ENCODE data around the gene RFWD3.

RFWD3 gene

DNA sequence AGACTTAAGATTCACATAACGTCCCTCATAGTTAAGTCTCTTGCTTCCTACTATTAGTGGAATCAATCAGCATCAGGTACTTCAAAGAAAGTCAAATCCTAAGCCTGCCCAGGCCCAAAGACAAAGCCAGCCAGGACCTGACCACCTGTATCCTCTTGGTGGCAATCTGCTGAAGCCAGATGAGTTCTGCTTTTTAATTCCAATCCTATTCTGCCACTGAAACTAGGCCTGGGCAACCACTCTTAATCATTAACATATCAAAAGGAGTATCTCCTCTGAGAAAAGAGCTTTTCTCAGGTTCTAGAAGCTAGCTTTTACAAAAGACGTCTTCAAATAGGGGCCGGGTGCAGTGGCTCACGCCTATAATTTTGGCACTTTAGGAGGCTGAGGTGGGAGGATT is 44.7 kb downstream of the RFWD3 start:
- no peak for DNase-seq

DNA sequence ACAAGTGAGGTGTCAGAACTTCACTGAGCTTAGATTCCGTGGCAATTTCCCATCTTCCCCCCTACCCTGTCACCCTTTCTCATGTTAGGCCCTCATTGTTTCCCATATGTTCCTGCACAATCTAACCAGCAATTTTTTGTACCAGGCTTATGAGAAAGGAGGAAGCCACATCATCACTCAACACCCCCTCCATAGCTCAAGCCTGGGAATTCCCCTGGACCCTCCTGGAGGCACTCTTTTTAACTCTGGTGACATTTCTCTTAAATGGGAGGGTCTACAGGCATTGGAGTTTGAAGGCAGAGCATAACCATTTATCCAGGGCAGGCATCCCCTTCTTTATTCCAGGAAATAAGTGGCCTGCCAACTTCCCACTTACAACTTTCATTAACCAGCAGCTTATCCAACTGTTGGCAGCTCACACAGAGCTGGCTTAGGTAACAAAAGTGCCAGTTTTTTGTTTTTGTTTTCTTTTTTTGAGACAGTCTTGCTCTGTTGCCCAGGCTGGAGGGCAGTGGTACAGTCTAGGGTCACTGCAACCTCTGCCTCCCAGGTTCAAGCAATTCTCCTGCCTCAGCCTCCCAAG is 49.4 kb downstream of the RFWD3 start:
- no peak for DNase-seq

DNA sequence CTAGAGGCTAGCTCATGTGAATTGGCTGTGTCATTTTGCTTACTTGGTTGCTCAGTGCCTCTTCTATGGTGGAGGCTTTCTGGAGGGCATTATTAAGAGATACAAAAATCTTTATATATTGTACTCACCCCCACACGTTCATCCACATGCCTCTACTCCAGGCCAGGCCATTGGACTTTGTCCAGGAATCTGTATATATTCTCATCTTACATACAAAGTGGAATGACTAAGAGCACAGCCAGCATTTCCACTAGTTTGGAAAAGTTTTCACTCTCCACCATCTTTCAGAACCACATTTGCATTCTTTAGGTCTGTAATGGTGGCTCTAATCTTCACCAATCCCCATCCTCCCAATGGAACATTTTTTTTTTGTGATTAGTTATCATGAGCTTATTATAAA is 55.0 kb downstream of the RFWD3 start:
- DNase-seq, result no peak

DNA sequence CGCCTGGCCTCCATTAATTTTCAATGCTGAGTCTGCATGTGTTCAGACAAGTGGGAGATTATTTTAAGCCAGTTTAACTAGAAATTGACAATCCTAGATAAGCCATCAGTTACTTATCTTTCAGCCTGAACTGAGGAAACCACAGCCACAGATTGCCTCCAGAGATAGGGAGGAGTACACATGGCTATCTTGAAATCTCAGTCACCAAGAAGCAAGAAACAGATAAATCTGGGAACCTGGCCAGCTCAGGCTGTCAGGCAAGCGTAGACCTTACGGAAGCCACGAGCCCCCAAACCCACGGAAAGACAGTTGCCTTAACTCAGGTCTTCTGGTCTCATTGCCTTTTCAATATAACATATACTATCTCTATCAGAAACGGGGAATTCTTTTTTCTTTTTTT is 57.7 kb downstream of the RFWD3 start:
- peak; percentile 91 for DNase-seq

DNA sequence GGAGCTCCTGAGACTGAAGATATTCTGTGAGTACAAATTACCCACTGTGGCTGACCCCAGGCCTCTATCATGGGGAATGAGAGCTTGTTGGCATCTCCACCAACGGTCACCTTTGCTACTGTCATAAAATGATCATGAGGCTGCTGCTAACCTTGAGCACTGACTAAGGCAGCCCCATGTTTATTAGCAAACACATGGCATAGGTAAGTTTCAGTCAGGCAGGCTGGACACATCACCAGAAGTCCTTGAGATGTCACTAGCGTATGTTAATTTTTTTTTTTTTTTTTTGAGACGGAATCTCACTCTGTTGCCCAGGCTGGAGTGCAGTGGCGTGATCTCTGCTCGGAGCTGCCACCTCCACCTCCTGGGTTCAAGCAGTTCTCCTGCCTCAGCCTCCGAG is 58.3 kb downstream of the RFWD3 start:
- DNase-seq, result no peak

DNA sequence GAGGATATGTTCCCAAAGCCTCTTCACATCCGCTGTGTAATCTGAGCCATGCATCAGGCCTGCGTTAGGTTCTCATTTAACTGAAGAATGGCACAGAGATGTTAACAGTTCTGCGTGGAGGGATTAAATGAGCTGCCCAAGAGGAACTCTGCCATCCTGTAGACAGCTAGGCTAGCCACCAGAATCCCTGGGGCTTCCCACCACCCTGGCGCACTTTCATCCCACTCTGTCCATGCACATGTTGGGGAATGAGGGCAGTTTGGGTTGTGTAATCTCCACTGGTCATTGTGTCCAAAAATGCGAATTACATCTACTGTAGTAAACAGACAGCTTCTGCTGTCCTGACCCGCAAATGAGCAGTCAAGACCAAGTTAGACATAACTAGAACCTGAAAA is 58.7 kb downstream of the RFWD3 start:
- DNase-seq, result no peak

DNA sequence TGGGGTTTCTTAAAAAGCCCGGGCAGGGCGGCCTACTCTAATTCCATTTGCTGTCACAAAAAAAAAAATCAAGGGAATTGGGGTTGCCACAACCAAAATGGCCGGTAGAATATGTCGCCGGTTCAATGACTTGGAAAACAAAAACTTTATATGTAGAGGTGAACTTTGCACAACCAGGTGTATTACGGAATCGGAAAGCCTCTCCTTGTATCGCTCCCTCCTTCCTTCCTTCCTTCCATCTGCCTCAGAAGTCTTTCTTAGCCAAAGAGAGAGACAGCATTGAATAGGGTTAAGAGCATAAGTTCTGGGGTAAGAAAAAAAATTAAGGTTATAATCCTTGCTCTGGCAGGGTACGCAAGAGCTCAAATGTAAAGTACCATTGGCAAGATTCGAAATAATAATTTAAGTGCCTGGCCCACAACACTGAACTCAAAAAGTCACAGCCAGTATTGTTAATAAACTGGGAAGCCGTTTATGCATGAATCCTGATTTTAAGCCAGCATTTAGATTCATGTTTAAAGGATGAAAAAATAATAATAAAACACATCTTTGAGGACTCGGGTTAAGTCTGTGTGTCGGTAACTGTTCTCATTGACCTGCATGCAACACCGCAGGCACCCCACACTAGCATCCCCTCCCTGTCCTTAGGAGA is 59.2 kb downstream of the RFWD3 start:
- DNase-seq, result no peak

DNA sequence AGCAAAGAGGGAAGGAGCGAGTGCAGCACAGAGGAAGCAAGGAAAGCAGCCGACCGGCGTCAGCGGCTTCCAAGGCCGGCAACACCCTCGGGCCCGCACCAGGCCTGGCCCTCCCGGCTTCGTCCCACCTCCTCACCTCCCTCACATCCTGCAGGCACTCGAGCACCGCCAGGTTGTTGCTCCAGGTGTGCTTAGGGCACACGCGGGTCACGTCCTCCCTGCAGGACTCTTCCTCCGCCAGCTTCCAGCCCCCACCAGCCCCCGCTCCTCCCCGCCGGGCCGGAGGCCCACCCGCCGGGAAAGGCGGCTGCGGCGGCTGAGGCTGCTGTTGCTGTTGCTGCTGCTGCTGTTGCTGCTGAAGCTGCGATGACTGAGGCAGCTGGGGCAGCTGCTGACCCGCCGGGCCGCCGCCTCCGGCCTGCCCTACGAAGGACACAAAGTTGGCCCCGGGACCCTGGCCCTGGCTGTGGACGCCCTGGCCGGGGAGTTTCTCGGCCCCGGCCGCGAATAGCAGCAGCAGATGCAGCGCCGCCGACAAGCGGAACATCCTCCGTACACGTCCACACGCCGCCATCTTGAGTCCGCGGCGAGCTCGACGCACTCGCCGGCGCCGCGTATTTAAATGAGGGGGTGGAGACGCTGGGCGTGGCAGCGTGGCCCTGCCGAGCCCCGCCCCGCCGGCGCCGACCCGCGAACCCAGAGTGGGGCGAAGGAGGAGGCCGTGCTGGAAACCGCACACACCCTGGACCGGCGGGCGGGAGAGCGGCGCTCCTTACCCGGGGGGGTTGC is 60.0 kb downstream of the RFWD3 start, which contains the start of gene GLG1:
TSS of gene GLG1 (minus strand) at position 594 of the 789 bp plus-strand sequence. CDS start at position 574, 20 bp downstream.
- peak; percentile 96 for DNase-seq

DNA sequence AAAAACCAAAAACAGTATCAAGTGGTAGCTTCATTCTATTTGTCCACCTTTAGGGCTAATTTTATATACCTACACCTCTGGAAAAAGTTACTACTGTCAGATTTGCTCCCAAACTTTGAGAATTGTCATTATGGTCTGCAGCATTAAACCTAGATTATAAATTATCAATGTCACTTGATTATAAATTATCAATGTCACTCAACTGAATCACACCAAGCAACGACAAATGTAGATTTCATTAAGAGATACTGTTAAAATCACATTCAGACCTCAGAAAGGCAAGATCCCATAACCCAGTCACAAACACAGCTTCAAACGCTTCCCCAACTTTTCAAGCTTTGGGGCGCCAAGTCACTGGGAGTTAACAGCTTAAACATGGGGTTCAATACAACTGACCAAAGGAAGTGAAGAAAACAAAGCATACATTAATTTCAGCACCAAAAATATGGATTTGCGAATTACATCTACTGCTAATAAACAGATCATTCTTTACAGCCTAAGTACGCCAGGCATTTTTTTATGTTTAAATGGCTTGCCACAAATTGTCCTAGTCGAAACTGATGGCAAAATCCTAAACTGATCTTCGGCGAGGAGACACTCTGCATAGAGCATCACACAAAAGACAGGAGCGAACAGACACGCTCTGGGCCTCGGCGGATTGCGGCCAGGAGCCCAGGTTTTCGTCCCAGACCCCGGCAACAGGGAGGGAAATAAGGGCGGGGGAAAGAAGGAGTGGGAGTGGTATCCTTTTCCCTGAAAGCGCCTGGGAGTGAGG is 60.7 kb downstream of the RFWD3 start:
- peak; percentile 31 for DNase-seq

DNA sequence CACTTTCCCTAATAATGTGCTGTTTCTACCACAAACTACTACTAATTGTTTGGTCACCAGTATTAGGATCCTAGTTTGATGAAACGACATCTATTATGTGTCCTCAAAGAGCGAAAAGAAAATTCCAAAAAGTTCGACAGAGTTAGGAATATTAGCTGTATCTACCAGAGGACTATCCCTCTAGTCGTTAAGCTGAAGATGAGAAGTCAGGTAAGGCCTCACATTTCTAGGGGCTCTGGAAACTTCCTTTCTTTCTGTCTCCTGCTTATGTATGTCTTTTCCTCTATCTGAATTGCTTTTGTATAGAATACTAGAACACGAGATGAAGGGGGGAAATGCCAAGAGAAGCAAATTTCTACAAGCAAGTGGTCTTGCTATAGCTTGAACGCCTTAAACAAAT is 61.3 kb downstream of the RFWD3 start:
- no peak for DNase-seq

DNA sequence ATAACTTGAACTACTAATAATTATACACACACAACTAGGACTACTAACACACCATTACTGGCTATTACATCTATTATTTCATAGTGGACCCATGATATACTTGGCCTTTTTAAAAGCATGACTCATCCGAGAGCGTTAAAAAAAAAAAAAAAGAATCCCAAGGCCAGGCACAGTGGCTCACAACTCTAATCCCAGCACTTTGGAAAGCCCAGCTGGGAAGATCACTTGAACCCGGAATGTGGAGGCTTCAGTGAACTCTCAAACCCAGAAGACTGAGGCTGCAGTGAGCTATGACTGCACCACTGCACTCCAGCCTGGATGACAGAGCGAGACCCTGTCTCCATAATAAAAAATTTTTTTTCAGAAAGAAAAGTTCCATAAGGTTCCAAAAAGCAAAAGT is 62.8 kb downstream of the RFWD3 start:
- DNase-seq, result no peak

DNA sequence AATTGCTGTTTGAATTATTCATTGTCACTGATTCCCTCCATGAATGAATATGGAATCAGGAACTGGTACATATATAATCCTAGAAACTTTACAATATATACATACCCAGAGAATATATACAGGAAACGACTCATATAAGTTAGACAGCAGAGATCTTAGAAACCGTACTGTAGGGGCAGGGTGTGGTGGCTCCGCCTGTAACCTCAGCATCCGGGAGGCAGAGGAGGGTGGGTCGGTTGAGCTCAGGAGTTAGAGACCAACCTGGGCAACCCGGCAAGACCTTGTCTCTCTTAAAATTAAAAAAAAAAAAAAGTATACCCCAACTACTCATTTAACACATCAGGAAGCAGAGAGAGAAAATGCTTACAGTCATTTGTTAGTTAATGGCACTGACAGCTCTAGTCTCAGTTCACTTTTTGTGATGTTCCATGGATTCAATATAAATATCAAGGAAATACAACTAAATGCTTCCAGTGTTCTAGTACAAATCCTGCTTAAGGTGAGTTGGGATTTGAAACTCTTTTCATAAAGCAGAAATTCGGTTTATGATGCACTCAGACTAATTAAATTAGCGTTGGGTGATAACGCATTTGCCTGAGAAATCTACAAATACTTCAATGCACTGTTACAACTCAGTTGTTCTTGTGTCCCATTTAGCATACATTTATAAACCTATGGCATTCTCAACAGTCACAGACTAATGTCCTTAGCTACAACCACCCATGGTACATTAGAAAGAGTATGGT is 65.4 kb downstream of the RFWD3 start:
- DNase-seq, result peak; percentile 70

DNA sequence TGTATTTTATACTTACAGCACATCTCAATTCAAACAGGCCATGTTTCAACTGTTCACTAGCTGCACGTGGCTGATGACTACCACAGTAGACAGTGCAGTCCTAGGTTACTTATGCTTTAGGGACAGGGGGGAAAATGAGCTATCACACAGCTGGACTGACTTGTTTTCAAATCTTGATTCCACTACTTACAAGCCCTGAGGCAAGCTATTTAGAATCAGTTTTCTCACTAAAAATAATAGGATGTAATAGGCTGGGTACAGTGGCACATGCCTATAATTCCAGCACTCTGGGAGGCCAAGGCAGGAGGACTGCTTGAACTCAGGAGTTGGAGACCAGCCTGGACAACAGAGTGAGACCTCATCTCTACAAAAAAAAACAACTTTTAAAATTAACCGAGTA is 70.1 kb downstream of the RFWD3 start:
- no peak for DNase-seq

DNA sequence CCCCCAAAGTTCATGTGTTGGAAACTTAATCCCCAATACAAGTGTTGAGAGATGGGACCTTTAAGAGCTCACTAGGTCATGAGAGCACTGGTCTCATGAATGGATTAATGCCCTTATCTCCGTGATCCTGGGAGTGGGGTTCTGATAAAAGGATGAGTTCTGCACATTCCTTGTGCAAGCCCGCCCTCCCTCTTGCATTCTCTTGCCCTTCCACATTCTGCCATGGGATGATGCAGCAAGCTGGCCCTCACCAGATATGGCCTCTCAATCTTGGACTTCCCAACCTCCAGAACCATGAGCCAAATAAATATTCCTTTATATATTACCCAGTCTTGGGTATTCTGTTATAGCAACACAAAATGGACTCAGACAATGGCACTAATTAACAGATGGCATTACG is 73.8 kb downstream of the RFWD3 start:
- no peak for DNase-seq

DNA sequence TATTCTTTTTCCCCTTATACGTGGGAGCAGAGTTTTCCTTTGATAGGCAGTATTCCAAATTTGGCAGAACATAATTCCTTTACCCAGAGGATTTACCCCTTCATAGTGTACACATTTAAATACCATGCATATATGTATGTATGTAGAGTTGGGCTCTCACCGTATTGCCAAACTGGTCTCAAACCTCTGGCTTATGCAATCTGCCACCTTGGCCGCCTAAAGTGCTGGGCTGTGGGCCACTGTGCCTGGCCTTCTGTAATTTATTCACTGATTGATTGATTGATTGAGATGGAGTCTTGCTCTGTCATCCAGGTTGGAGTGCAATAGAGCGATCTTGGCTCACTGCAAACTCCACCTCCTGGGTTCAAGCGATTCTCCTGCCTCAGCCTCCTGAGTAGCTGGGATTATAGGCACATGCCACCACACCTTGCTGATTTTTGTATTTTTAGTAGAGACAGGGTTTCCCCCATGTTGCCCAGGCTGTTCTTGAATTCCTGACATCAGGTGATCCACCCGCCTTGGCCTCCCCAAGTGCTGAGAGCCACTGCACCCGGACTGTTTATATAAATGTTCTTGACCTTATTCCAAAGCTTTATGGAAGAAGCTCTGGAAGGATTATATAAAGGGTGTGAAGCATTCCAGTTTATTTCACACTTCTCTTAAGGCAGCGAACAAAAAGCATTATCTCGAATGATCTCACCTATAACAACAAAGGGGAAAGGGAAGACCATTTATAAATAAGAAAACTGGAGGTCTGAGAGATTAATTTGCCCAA is 74.6 kb downstream of the RFWD3 start:
- no peak for DNase-seq

DNA sequence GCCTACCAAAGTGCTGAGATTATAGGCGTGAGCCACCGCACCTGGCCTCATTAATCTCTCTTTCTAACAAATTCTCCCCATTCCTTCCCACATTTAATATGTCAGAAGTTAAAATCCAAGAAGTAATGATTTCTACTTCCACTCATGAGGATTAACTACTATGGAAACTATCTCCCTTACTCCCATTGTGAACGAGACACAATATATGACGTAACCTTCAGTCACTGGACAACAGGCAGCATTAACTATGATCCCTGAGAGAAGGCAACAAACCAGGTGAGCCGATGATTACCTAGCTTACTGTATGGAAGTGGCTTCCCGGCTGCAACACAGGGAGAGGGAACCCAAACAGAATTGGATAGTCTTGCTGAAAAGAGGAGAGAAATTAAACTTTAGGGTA is 79.7 kb downstream of the RFWD3 start:
- no peak for DNase-seq

DNA sequence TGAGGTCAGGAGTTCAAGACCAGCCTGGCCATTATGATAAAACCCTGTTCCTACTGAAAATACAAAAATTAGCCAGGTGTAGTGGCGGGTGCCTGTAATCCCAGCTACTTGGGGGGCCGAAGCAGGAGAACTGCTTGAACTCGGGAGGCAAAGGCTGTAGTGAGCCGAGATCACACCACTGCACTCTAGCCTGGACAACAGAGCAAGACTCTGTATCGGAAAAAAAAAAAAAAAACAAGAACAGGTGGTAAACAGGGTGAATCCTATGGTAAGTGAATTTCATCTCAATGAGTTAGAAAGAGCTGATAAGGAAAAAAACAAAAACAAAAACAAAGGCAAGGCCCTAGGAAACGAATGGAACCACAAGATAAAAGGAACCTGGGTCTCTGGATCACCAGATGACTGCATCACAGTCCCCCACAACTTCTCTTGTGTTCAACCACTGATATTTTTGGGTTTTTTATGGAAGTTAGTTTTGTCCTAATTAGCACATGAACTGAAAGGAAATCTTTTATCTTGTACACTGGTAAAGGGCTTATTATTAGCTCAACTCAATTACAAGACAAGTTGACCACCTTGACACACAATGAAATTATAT is 80.7 kb downstream of the RFWD3 start:
- peak; percentile 31 for DNase-seq

DNA sequence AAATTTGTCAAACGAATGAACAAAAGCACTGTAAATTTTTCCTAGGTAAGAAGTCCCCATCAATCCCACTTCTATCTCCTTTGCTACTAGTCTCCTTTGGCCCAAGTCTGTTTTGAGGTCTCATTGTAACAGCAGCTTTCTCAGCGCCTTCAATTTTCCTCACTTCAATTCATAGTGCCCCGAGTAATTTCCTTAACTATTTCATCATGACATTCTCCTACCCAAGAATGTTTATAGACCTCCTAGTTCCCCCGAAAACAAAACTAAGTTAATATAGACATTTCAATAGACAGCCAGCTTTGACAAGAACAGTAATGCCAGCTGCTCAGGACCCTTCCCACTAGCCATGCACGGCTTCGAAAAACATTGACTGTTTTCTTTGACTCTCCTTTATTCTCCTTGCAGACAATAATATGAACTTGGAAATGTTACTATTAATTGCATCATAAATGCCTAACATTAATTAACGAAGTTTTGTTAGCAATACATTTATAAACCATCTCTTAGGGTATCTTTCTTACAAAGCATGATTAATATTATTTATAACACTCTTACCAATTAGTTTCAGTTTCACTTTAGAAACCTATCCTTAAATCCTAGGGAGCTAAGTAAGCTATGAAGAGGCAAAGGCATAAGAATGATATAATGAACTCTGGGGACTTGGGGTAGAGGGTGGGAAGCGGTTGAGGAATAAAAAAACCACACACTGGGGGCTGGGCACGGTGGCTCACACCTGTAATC is 82.6 kb downstream of the RFWD3 start:
- no peak for DNase-seq

DNA sequence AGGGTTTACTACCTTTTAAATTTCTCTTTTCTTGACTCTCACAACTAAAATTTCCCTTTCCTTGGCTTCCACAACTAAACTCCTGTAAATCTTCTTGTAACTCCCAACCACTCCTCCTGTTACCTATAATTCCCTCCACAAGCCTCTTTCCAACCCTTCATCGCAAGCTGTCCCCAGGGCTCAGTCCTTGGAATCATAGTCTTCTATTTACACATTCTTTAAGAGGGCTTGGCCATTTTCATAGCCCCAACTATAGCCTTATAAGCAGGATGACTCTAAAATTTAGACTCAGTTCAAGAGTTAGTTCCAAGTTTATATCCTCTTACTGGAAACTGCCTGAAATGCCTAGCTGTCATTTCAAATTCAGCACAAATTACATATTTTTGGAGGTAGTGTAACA is 83.7 kb downstream of the RFWD3 start:
- no peak for DNase-seq

DNA sequence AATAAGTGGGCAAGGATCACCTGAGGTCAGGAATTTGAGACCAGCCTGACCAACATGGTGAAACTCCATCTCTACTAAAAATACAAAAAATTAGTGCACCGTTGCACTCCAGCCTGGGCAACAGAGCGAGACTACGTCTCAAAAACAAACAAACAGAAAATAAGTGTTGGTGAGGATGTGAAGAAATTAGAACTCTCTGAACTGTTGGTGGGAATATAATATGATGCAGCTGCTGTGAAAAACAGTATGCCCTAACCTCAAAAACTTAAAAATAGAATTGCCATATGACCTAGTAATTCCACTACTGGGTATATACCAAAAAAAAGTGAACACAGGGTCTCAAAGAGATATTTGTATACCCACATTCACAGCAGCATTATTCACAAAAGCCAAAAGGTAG is 85.8 kb downstream of the RFWD3 start:
- no peak for DNase-seq

DNA sequence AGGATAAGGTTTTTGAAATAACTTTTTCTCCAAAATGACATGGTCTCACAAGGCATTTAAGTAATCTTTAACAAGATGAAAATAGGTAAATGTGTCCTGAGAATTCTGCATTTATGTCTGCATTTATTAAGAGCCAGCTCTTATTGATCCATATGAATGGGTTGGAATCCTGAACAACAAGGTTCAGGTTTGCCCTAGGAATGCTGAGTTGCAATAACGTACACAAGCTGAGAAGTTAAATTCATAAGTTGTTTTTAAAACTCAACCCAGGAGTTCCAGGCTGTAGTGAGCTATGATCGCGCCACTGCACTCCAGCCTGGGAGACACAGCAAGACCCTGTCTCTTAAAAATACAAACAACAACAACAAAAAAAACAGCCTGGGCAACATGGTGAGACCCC is 87.8 kb downstream of the RFWD3 start:
- DNase-seq, result no peak

All from hematopoietic multipotent progenitor cell treated with erythropoietin and hydrocortisone succinate and interleukin-3 and kit ligand, for 4 days (in vitro differentiated cells).